Activated CD8-positive, alpha-beta memory T cell treated with anti-CD3 and anti-CD28 coated beads for 36 hours (primary cell): ENCODE measurements around the gene CELA3B. TPM values are rescaled to one million over a fixed set of nuclear protein-coding genes. Genes with fewer than 3 reads are reported as not detected.
"Not testable (repeated sequence)": the region's sequence is repeated elsewhere in the genome, so short reads cannot be mapped to it uniquely, and the experiment has no call there.

Experiments
- CTCF ChIA-PET: fragments of 350-600 bp; sonication (Branson Sonifier 250); formaldehyde crosslinking; loops from one replicate; lab custom pipeline; 2021; ENCODE audit warnings: antibody characterized with exemption; lab: Charles Lee
- POLR2A ChIA-PET: fragments of 350-600 bp; sonication (Branson Sonifier 250); formaldehyde crosslinking; loops from one replicate; lab custom pipeline; 2021; ENCODE audit warnings: antibody characterized with exemption; lab: Charles Lee
- total RNA-seq, 2 experiments: library from RNA; stranded (reverse); gene quantifications; one replicate each; pipeline ENCODE4 v1.2.3, GENCODE V29; 2021

Gene CELA3B
- total RNA-seq, 2 experiments from 2014 or later: not detected

GRCh38 chr1:21969066-21969465, 7.8 kb upstream of the CELA3B start:
- CTCF ChIA-PET: interaction anchor here (0.6 kb wide), 1 partner anchor 720 kb away, joined by 4 read pairs; no protein-coding TSS in a partner anchor
- POLR2A ChIA-PET: not testable (repeated sequence)

- CTCF ChIA-PET, POLR2A ChIA-PET: not testable (repeated sequence)
Observed at GRCh38 chr1:21970523-21970922, 6.3 kb upstream of the CELA3B start.

- CTCF ChIA-PET: interaction anchor here (0.7 kb wide), 1 partner anchor 185 kb away, joined by 3 read pairs; no protein-coding TSS in a partner anchor
Observed at GRCh38 chr1:21972973-21973441, 3.8 kb upstream of the CELA3B start.

GRCh38 chr1:21973948-21974347, 2.9 kb upstream of the CELA3B start:
- CTCF ChIA-PET, POLR2A ChIA-PET: not testable (repeated sequence)

More at GRCh38 chr1:21972973-21973441, 3.8 kb upstream of the CELA3B start:
- POLR2A ChIA-PET: not testable (repeated sequence)

GRCh38 chr1:21974699-21975098, 2.1 kb upstream of the CELA3B start:
- CTCF ChIA-PET, POLR2A ChIA-PET: not testable (repeated sequence)

- POLR2A ChIA-PET, CTCF ChIA-PET: not testable (repeated sequence)
Observed at GRCh38 chr1:21975296-21975695, 1.5 kb upstream of the CELA3B start.

GRCh38 chr1:21978209-21978608, 1.4 kb downstream of the CELA3B start:
- CTCF ChIA-PET, POLR2A ChIA-PET: not testable (repeated sequence)

DNA sequence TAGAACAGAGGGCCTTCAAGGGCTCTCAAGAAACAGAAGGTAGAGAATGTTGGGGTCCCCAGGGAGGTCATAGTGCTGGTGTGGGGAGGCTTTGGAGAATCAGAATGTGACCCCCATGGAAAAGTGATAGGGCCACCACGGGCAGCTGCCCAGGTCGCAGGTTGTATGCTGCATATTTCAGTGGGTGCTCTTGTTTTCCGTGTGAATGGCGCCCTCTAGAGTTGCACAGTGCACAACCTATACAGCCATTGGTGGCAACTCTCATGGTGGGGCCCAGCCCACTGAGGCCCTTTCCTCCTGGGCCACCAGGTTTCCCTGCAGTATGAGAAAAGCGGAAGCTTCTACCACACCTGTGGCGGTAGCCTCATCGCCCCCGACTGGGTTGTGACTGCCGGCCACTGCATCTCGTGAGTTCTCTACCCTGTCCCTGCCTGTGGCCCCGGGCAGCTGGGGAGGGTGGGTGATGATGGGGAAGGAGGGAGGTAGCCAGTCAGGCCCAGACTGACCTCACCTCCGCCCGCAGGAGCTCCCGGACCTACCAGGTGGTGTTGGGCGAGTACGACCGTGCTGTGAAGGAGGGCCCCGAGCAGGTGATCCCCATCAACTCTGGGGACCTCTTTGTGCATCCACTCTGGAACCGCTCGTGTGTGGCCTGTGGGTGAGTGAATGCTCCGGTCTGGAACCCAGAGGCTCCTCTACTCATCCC, 3.8 kb downstream of the CELA3B start:
- CTCF ChIA-PET, POLR2A ChIA-PET: not testable (repeated sequence)

GRCh38 chr1:21981253-21981652, 4.4 kb downstream of the CELA3B start:
- POLR2A ChIA-PET, CTCF ChIA-PET: not testable (repeated sequence)

DNA sequence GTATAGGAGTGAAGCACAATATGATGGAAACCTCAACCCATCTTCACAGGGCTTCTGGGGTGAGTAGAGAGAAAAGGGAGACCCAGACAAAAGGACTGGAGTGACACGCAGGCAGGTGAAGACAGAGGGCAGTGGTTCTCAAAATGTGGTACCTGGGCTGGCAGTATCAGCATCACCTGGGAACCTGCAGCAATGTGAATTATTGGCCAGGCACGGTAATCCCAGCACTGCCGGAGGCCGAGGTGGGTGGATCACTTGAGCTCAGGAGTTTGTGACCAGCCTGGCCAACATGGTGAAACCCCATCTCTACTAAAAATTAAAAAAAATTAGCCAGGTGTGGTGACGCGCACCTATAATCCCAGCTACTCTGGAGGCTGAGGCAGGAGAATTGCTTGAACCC, 5.3 kb downstream of the CELA3B start:
- POLR2A ChIA-PET: not testable (repeated sequence)

GRCh38 chr1:21983539-21983938, 6.7 kb downstream of the CELA3B start:
- POLR2A ChIA-PET, CTCF ChIA-PET: not testable (repeated sequence)

More for the DNA sequence above, 5.3 kb downstream of the CELA3B start:
- CTCF ChIA-PET: not testable (repeated sequence)

GRCh38 chr1:21985893-21986292, 9.1 kb downstream of the CELA3B start:
- POLR2A ChIA-PET: not testable (repeated sequence)
- CTCF ChIA-PET: interaction anchor here (0.7 kb wide), 1 partner anchor 481 kb away, joined by 3 read pairs; no protein-coding TSS in a partner anchor

GRCh38 chr1:21986386-21986785, 9.6 kb downstream of the CELA3B start:
- CTCF ChIA-PET, POLR2A ChIA-PET: not testable (repeated sequence)

DNA sequence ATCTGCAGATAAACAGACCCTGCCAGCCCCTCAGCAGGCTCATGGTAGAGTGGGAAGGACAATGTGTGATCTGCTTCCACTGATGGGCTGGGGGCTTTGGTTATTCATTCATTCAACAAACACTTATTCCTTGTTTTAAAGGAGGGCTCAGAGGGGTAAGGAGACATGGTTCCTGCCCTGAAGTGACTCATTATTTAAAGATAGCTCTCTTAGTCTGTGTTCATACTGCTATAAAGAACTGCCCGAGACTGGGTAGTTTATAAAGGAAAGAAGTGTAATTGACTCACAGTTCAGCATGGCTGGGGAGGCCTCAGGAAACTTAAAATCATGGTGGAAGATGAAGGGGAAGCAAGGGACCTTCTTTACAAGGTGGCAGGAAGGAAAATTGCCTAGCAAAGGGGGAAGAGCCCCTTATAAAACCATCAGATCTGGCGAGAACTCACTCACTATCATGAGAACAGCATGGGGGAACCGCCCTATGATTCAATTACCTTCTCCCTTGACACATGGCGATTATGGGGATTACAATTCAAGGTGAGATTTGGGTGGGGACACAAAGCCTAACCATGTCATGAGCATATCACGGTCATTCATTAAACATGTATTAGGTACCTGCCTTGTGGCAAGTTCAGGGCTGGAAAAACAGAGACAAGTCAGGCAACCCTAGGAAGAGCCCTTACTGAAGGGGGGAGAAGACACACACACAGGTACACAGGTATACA, 13.0 kb downstream of the CELA3B start:
- CTCF ChIA-PET, POLR2A ChIA-PET: not testable (repeated sequence)

GRCh38 chr1:21992186-21992585, 15.4 kb downstream of the CELA3B start:
- CTCF ChIA-PET, POLR2A ChIA-PET: not testable (repeated sequence)

- CTCF ChIA-PET: interaction anchor here (1.4 kb wide), 1 partner anchor 9 kb away, joined by 5 read pairs; no protein-coding TSS in a partner anchor
- POLR2A ChIA-PET: not testable (repeated sequence)
Observed at GRCh38 chr1:21994716-21995115, 17.9 kb downstream of the CELA3B start.

GRCh38 chr1:21996663-21996970, 19.8 kb downstream of the CELA3B start:
- POLR2A ChIA-PET: not testable (repeated sequence)
- CTCF ChIA-PET: interaction anchor here (0.6 kb wide), 1 partner anchor 76 kb away, joined by 4 read pairs; no protein-coding TSS in a partner anchor

GRCh38 chr1:21997891-21998623, 21.2 kb downstream of the CELA3B start:
- CTCF ChIA-PET, POLR2A ChIA-PET: not testable (repeated sequence)

DNA sequence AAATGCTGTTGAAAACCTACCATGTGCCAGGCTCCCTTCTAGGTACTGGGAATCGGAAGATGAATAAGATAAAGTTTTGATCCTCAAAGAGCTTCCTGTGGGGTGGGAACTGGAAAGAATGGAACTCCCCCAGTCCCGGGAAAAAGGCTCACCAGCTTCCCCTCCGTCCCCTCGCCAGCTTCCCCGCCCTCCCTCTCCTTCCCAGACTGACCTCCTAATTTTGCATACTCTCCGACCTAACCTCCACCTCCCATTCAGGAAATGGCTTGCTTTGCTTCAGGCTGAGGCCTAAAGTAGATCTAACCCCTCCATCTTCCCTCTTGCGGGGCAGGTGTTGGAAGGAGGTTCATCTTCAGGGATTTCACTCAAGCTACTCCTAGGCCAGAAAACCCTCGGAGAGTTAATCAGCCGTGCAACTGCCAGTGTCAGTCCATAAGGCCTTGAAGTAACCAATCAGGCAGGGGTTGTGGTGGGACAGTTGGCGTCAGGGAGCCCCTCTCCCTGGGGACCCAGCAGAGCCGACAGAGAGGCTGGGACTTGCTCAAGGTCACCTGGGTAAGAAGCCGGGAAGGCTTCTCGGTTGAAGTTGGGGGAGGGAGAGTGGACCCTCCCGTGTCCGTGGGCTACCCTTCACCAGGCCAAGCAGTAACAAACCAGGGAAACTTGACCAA, 21.9 kb downstream of the CELA3B start:
- POLR2A ChIA-PET, CTCF ChIA-PET: not testable (repeated sequence)
